Breast epithelium (tissue), 3 donors: ENCODE measurements around the gene MAP4.

Source experiments
- CTCF ChIP-seq, 3 donors: fragments of 450-650 bp; IDR thresholded peaks; one replicate each; pipeline ENCODE4 v1.5.1; 2016 to 2017; ENCODE audit warnings: antibody characterized with exemption in 3 of 3, mild to moderate bottlenecking in 3 of 3, moderate library complexity in 3 of 3
- POLR2A ChIP-seq: fragments of 450-650 bp; IDR thresholded peaks from one replicate; pipeline ENCODE4 v1.6.1; 2016; ENCODE audit warnings: antibody characterized with exemption, mild to moderate bottlenecking, moderate library complexity

GRCh38 chr3:48016301-48016973, at the start of gene MAP4:
- no peak for TF ChIP-seq POLR2A
- no peak for TF ChIP-seq CTCF (IDR thresholded peaks at IDR 0.05)
